A549 treated with AZD2906 at 1 μM for 4 hours (cell line): ENCODE results near the gene OR10R2. TPM values are rescaled to one million over a fixed set of nuclear protein-coding genes. Genes with fewer than 3 reads are reported as not detected.

Experiments
- total RNA-seq: library from RNA; stranded (reverse); fragments of 200-300 nt; extraction: Qiagen RNA extraction; gene quantifications from 5 replicates; pipeline ENCODE4 v1.2.3, GENCODE V29; 2022

OR10R2 gene
- not detected in 5 replicates for total RNA-seq

GRCh38 chr1:158471920-158472319, at the start of gene OR10R2:
OR10R2 (plus strand) TSS chr1:158472220; CDS start chr1:158472326, 106 bp downstream.

GRCh38 chr1:158426137-158426536, 45.9 kb upstream of the OR10R2 start, which contains the start of gene OR10K2:
OR10K2 (minus strand) TSS chr1:158426237; CDS start chr1:158420866, 5,371 bp downstream.

GRCh38 chr1:158461534-158461933, 10.5 kb upstream of the OR10R2 start, which contains the start of gene OR10K1:
OR10K1 (plus strand) TSS chr1:158461834; CDS start chr1:158465562, 3,728 bp downstream.

Other genes starting within 250 kb of the OR10R2 start
- gene CD1A, start 217.8 kb upstream of the OR10R2 start, total RNA-seq, result not detected in 5 replicates
- gene CD1C, start 182.3 kb upstream of the OR10R2 start, total RNA-seq, result not detected in 5 replicates
- gene CD1B, start 140.7 kb upstream of the OR10R2 start, total RNA-seq, result not detected in 5 replicates
- not detected in 5 replicates for gene CD1E, start 118.3 kb upstream of the OR10R2 start, total RNA-seq
- not detected in 5 replicates for gene OR10T2, start 72.8 kb upstream of the OR10R2 start, total RNA-seq
- not detected in 5 replicates for gene OR10K2, start 46.0 kb upstream of the OR10R2 start, total RNA-seq
- gene OR10K1, start 10.4 kb upstream of the OR10R2 start, total RNA-seq, result not detected in 5 replicates
- gene OR6Y1, start 82.2 kb downstream of the OR10R2 start, total RNA-seq, result not detected in 5 replicates
- not detected in 5 replicates for gene OR6P1, start 98.4 kb downstream of the OR10R2 start, total RNA-seq
- gene OR10X1, start 107.7 kb downstream of the OR10R2 start, total RNA-seq, result not detected in 5 replicates
- not detected in 5 replicates for gene OR10Z1, start 133.0 kb downstream of the OR10R2 start, total RNA-seq
- not detected in 5 replicates for gene SPTA1, start 214.5 kb downstream of the OR10R2 start, total RNA-seq
- gene OR6K2, start 228.4 kb downstream of the OR10R2 start, total RNA-seq, result not detected in 5 replicates
- not detected in 5 replicates for gene OR6K3, start 248.5 kb downstream of the OR10R2 start, total RNA-seq